KG1 (cell line): ENCODE data around the gene MUC16.
"Not testable (repeated sequence)": the region's sequence is repeated elsewhere in the genome, so short reads cannot be mapped to it uniquely, and the experiment has no call there.

Source experiments
- DNase-seq: peaks from one replicate; lab custom pipeline; 2025; lab: John Stamatoyannopoulos, UW

MUC16 gene

GRCh38 chr19:9009935-9010651 lies at the start of gene MUC16:
TSS of gene MUC16 (minus strand) at chr19:9010409.
- no peak for DNase-seq

GRCh38 chr19:9058905-9059667 lies 48.9 kb upstream of the MUC16 start:
- DNase-seq = no peak

- DNase-seq = no peak
Measured at GRCh38 chr19:9057505-9058258, 47.5 kb upstream of the MUC16 start.

- DNase-seq = not testable (repeated sequence)
Measured at GRCh38 chr19:9056131-9056530, 45.9 kb upstream of the MUC16 start.

GRCh38 chr19:9054765-9055164 lies 44.6 kb upstream of the MUC16 start:
- no peak for DNase-seq

- no peak for DNase-seq
Measured at GRCh38 chr19:9054207-9054606, 44.0 kb upstream of the MUC16 start.

GRCh38 chr19:9053674-9054073 lies 43.5 kb upstream of the MUC16 start:
- not testable (repeated sequence) for DNase-seq

- DNase-seq = no peak
Measured at GRCh38 chr19:9052894-9053293, 42.7 kb upstream of the MUC16 start.

GRCh38 chr19:9046694-9047093 lies 36.5 kb upstream of the MUC16 start:
- DNase-seq = no peak

GRCh38 chr19:9044449-9044848 lies 34.2 kb upstream of the MUC16 start:
- no peak for DNase-seq

- no peak for DNase-seq
Measured at GRCh38 chr19:9043524-9043923, 33.3 kb upstream of the MUC16 start.

- DNase-seq = no peak
Measured at GRCh38 chr19:9041023-9041422, 30.8 kb upstream of the MUC16 start.

- DNase-seq = no peak
Measured at GRCh38 chr19:9040131-9040530, 29.9 kb upstream of the MUC16 start.

GRCh38 chr19:9039728-9040127 lies 29.5 kb upstream of the MUC16 start:
- no peak for DNase-seq

GRCh38 chr19:9037400-9038062 lies 27.3 kb upstream of the MUC16 start:
- DNase-seq = no peak

GRCh38 chr19:9032136-9032631 lies 22.0 kb upstream of the MUC16 start:
- DNase-seq = no peak

GRCh38 chr19:9018163-9018875 lies 8.1 kb upstream of the MUC16 start:
- DNase-seq = no peak

- no peak for DNase-seq
Measured at GRCh38 chr19:9014803-9015202, 4.6 kb upstream of the MUC16 start.

- DNase-seq = no peak
Measured at GRCh38 chr19:9013988-9014387, 3.8 kb upstream of the MUC16 start.

GRCh38 chr19:9011875-9012274 lies 1.7 kb upstream of the MUC16 start:
- DNase-seq = no peak

- no peak for DNase-seq
Measured at GRCh38 chr19:9010693-9011092, 484 bp upstream of the MUC16 start.
